Activated naive CD4-positive, alpha-beta T cell treated with anti-CD3 and anti-CD28 coated beads, Interleukin-2, amount 50 U/mL, for 24 hours (primary cell): Measurements from ENCODE around the gene SLC44A5.
"Not testable (repeated sequence)": the region's sequence is repeated elsewhere in the genome, so short reads cannot be mapped to it uniquely, and the experiment has no call there.

Experiments
- H3K27ac Mint-ChIP-seq: one replicate; pipeline ENCODE4 v1.8.0; 2021; ENCODE audit warnings: mild to moderate bottlenecking, mixed read lengths
- H3K27me3 Mint-ChIP-seq: one replicate; pipeline ENCODE4 v1.8.0; 2021; ENCODE audit warnings: mixed read lengths
- H3K36me3 Mint-ChIP-seq: one replicate; pipeline ENCODE4 v1.8.0; 2021; ENCODE audit warnings: mixed read lengths
- H3K4me1 Mint-ChIP-seq: one replicate; pipeline ENCODE4 v1.8.0; 2021; ENCODE audit warnings: mixed read lengths
- H3K4me3 Mint-ChIP-seq: one replicate; pipeline ENCODE4 v1.8.0; 2021; ENCODE audit warnings: mild to moderate bottlenecking, mixed read lengths
- H3K9me3 Mint-ChIP-seq: one replicate; pipeline ENCODE4 v1.8.0; 2021; ENCODE audit warnings: mixed read lengths

SLC44A5 gene

DNA sequence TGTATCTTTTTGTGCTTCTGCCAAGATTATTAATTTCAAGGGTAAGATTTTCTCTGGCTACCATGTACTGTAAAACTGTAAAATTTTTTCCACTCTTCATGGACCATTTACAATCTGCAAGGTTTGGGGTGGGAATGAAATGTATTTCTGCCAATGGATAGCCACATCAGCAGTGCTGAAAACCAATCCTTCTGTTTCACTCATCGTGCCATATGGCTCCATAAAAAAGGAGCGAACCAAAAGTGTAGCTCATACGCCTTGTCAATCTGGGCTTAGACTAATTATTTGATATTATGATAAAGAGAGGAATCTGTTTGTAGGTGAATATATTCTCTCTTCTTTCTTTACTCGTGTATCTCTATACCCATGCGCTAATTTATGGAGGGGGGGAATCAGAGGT lies 3.0 kb upstream of the SLC44A5 start:
- H3K4me3 Mint-ChIP-seq, result no peak overlapping the region
- H3K27me3 Mint-ChIP-seq, result peaks cover 48% of the 10 kb centered on the region
- H3K27ac Mint-ChIP-seq, result no peak overlapping the region
- no peaks in the 10 kb centered on the region for H3K36me3 Mint-ChIP-seq
- no peaks in the 10 kb centered on the region for H3K9me3 Mint-ChIP-seq
- peaks cover 21% of the 10 kb centered on the region for H3K4me1 Mint-ChIP-seq

DNA sequence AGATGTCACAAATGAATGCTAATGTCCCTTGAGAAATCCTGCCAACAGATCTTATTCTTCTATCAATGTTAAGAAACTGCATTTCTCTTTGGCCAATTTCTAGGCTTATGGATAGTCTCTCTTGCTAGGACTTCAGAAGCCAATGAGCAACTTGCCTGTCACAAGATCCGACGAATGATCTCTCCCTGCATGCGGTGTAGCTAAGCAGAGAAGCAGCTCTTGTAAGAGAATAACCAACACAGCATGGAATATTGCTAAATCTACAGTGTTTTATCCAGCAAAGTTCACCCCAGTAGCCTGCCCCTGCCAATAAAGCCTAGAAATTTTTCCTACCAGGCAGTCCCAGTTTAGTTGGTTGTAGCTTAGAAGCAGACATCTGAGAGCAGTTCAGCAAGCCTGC lies 2.1 kb upstream of the SLC44A5 start:
- H3K27me3 Mint-ChIP-seq, result peaks cover 47% of the 10 kb centered on the region
- H3K4me1 Mint-ChIP-seq, result peaks cover 21% of the 10 kb centered on the region
- no peaks in the 10 kb centered on the region for H3K9me3 Mint-ChIP-seq
- no peaks in the 10 kb centered on the region for H3K36me3 Mint-ChIP-seq
- no peak overlapping the region for H3K27ac Mint-ChIP-seq
- no peak overlapping the region for H3K4me3 Mint-ChIP-seq

DNA sequence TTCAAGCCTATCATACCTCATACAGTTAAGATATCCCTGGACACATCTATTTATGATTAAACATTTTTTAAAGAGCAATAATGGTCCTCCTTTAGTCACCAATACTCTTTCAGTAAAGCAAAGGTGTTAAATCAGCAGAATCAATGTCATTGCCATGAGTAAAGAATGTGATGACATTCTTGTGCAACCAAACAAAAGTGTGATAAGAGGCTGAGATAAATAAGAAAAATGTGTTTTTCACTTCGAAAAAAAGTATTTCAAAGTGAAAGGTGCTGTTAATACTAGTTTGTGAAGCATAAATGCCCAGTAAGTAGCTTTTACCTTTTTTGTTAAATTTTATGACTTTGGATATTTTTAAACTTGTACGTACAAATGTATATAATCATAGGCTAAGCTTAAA lies 8.4 kb downstream of the SLC44A5 start:
- H3K4me3 Mint-ChIP-seq, result no peak overlapping the region
- H3K27ac Mint-ChIP-seq, result no peak overlapping the region
- H3K9me3 Mint-ChIP-seq, result peaks cover 6% of the 10 kb centered on the region
- no peaks in the 10 kb centered on the region for H3K4me1 Mint-ChIP-seq
- no peaks in the 10 kb centered on the region for H3K36me3 Mint-ChIP-seq
- peaks cover 11% of the 10 kb centered on the region for H3K27me3 Mint-ChIP-seq

DNA sequence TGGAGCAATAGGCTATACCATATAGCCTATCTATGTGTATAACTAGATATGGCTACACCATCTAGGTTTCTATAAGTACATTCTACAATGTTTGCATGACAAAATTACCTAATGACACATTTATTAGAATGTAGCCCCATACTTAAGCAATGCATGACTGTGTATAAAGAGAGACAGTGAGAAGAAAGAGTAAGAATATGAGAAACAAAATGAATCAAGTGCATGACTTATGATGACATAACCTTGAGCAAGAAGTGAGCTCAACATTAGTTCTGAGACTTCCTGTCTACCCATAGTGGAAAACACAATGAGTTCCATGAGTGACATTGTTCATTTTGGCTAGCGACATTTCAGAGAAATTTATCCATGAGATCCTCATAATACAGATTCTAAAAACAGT lies 10.1 kb downstream of the SLC44A5 start:
- Mint-ChIP-seq H3K4me3 (no peak overlapping the region), H3K9me3 (no peaks in the 10 kb centered on the region), H3K27ac (no peak overlapping the region), H3K36me3 (no peaks in the 10 kb centered on the region), H3K27me3 (peaks cover 2% of the 10 kb centered on the region), H3K4me1 (no peaks in the 10 kb centered on the region)

DNA sequence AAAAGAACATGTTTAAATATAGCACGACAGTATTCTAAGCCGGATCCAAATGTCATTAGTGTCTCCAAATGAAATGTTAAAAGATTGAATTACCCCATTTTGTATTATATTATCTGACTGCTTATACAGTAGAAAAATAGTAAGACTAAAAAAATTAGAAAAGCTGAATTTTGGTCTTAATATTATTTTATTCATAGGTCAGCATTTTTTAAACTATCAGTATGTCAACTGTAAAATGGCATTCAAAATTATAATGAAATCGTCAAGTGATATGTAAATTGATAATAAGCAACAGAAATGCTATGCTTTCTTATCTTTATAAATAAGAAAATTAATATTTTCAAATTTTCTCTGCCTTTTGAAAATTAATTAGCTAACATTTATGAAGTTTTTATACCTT lies 16.6 kb downstream of the SLC44A5 start:
- H3K9me3 Mint-ChIP-seq, result no peaks in the 10 kb centered on the region
- H3K4me1 Mint-ChIP-seq, result no peaks in the 10 kb centered on the region
- peaks cover 12% of the 10 kb centered on the region for H3K27me3 Mint-ChIP-seq
- no peak overlapping the region for H3K4me3 Mint-ChIP-seq
- H3K36me3 Mint-ChIP-seq, result peaks cover 1% of the 10 kb centered on the region
- H3K27ac Mint-ChIP-seq, result no peak overlapping the region

DNA sequence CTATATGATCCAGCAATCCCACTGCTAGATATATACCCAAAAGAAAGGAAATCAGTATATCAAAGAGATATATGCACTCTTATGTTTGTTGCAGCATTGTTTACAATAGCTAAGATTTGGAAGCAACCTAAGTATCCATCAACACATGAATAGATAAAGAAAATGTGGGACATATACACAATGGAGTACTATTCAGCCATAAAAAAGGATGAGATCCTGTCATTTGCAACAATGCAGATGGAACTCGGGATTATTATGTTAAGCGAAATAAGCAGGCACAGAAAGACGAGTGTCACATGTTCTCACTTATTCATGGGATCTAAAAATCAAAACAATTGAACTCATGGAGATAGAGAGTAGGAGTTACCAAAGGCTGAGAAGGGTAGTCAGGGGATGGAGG lies 17.5 kb downstream of the SLC44A5 start:
- H3K4me1 Mint-ChIP-seq, H3K36me3 Mint-ChIP-seq, H3K9me3 Mint-ChIP-seq, H3K27ac Mint-ChIP-seq, H3K4me3 Mint-ChIP-seq: not testable (repeated sequence)
- H3K27me3 Mint-ChIP-seq, result peaks cover 15% of the 10 kb centered on the region

DNA sequence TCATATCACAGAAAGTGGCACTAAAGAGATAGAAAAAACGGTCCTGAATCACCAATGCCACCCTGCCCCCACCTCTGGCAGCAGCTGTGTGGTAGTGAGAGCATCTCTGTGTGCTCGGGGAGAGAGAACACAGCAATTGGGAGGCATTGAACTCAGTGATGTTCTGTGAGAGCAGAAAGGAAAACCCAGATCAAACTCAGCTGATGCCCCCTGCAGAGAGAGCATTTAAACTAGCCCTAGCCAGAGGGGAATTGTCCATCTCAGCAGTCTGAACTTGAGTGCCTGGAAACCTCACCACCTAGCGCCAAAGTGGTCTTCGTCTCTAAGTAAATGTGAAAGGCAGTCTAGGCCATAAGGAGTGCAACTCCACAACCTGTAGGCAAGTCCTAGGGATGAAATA lies 21.3 kb downstream of the SLC44A5 start:
- H3K4me1 Mint-ChIP-seq, result no peaks in the 10 kb centered on the region
- no peak overlapping the region for H3K27ac Mint-ChIP-seq
- H3K36me3 Mint-ChIP-seq, result peaks cover 1% of the 10 kb centered on the region
- H3K4me3 Mint-ChIP-seq, result no peak overlapping the region
- H3K27me3 Mint-ChIP-seq, result peaks cover 15% of the 10 kb centered on the region
- no peaks in the 10 kb centered on the region for H3K9me3 Mint-ChIP-seq

DNA sequence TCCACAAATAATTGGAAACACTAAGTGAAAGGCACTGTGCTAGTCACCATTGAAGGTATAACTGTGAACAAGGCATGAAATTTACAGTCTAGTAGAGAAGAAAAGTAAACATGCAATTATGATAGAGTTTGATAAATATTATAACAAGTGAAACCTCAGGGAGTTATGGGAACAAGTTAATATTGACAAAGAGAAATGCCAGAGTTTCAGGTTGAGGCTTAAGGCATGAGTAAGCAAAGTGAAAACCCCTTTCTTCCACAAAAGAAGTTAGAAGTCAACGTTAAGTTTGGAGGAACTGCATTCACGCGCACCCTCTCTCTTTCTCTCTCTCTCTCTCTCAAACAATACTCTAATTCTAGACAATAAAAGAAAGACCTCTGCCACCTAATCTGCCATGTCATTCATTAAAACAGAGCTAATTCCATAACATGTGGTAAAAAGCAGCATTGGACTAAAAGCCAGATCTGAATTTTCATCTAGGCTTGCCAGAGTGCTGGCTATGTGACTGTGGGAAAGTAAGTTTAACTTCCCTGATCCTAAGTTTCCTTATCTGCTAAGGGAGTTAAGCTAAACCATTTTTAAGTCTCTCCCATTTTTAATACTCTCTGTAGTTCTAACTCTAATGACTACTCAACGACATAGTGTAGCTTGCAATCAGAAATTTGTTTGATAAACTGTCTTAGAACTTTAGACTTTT lies 22.0 kb downstream of the SLC44A5 start:
- no peak overlapping the region for H3K27ac Mint-ChIP-seq
- H3K27me3 Mint-ChIP-seq, result peaks cover 13% of the 10 kb centered on the region
- no peak overlapping the region for H3K4me3 Mint-ChIP-seq
- H3K36me3 Mint-ChIP-seq, result peaks cover 1% of the 10 kb centered on the region
- no peaks in the 10 kb centered on the region for H3K9me3 Mint-ChIP-seq
- H3K4me1 Mint-ChIP-seq, result no peaks in the 10 kb centered on the region

DNA sequence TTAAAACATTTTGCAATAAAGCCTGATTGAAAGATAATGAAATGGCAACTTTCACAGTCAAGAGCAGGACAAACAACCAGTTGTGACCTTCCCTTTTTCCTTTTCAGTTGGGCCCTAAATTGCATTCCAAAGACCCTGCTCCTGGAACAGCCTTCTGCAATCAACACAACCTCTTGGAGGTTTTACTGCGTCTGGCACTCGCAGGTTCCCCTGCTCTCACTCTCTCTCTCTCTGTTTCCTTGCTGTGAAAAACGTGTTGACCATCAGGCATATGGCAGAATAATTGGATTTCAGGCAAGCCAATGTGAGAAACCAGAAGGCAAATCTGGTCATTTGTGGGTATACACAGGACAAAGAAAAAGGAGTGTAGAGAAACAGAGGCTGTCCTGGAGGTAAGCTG lies 23.2 kb downstream of the SLC44A5 start:
- Mint-ChIP-seq H3K4me3 (no peak overlapping the region), H3K9me3 (no peaks in the 10 kb centered on the region), H3K36me3 (peaks cover under 1% of the 10 kb centered on the region), H3K4me1 (no peaks in the 10 kb centered on the region), H3K27ac (no peak overlapping the region), H3K27me3 (peaks cover 12% of the 10 kb centered on the region)

DNA sequence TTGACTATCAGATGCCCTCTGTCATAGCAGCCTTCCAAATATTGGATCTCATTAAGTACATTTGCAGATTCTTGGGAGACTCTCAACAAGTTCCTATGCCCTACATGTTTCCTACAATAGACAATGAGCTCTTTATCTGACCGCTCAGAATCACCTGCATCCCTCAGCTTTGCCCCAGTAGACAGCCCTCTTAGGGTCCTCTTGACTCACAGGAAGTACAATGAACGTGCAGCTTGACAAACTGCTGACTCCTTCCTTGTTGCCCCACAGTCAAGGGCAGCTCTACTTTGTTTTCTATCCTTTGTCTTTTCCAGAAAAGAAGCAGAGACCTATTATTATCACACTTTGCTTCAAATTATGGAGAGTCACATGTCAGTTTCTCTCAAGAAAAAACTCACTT lies 27.6 kb downstream of the SLC44A5 start:
- H3K4me3 Mint-ChIP-seq, result no peak overlapping the region

DNA sequence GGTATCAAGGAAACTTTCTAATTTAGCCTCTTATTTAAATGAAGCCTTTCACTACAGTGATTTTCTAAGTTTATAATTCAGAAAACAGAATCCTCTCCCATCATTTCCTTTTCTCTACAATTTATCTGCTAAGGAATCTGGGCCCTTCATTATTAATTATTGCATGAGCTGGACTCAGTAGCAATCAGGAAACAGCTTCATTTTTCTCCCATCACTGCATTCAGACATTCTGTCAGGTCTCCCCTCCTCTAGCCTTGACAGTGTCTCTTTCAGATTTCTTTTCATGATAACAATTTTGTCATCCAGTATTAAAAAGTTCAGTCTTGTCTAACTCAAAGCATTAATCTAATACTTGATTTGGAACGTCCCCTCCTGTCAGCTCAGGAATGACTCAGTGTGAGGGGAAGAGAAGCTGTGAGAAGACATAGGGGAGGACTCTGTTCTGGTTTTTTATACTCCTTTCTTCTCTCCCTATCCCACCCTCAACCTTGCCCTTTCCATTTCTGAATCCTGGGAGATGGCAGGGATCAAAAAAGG lies 28.1 kb downstream of the SLC44A5 start:
- Mint-ChIP-seq H3K27ac (no peak overlapping the region), H3K36me3 (no peaks in the 10 kb centered on the region), H3K27me3 (peaks cover 2% of the 10 kb centered on the region), H3K4me1 (no peaks in the 10 kb centered on the region), H3K9me3 (no peaks in the 10 kb centered on the region), H3K4me3 (no peak overlapping the region)

More for the DNA sequence above, 27.6 kb downstream of the SLC44A5 start:
- Mint-ChIP-seq H3K9me3 (no peaks in the 10 kb centered on the region), H3K36me3 (no peaks in the 10 kb centered on the region), H3K27ac (no peak overlapping the region), H3K27me3 (peaks cover 2% of the 10 kb centered on the region), H3K4me1 (no peaks in the 10 kb centered on the region)

DNA sequence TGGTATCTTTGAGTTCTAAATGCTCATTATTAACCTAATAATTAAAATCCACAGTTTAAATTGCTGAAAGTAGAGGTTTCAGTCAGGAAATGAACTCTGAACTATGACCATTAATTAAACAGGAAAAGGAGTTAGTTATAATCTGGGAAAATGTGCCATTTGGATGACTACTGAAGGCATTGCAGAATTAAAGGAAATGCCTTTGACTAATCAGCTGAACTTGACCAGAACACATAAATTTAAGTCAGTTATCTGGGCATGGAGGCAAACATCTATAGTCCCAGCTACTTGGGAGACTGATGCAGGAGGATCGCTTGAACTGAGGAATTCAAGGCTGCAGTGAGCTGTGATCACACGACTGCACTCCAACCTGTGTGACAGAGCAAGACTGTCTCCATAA lies 31.9 kb downstream of the SLC44A5 start:
- Mint-ChIP-seq H3K4me3 (no peak overlapping the region), H3K9me3 (no peaks in the 10 kb centered on the region), H3K27ac (no peak overlapping the region), H3K27me3 (peaks cover 3% of the 10 kb centered on the region), H3K36me3 (no peaks in the 10 kb centered on the region), H3K4me1 (no peaks in the 10 kb centered on the region)

DNA sequence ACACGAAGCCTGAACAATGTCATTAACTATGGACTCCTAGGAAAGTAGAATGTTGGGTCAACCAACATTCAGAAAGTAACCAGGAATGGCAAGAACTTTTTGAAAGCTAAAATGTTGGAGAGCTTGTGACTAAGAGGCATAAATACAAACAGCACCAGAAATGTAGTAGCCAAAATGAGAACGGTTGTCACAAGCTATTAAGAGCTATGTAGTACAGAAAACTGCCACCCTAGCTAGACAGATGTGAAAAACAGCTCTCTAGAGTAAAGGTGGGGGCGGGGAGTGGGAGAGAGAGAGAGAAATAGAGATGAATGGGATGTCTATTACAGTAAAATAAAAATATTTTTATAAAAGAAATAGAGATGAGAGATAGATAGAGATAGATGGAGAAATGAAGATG lies 35.1 kb downstream of the SLC44A5 start:
- H3K9me3 Mint-ChIP-seq, result no peaks in the 10 kb centered on the region
- H3K4me3 Mint-ChIP-seq, result no peak overlapping the region
- H3K27ac Mint-ChIP-seq, result no peak overlapping the region
- H3K36me3 Mint-ChIP-seq, result no peaks in the 10 kb centered on the region
- H3K27me3 Mint-ChIP-seq, result peaks cover 8% of the 10 kb centered on the region
- H3K4me1 Mint-ChIP-seq, result no peaks in the 10 kb centered on the region

DNA sequence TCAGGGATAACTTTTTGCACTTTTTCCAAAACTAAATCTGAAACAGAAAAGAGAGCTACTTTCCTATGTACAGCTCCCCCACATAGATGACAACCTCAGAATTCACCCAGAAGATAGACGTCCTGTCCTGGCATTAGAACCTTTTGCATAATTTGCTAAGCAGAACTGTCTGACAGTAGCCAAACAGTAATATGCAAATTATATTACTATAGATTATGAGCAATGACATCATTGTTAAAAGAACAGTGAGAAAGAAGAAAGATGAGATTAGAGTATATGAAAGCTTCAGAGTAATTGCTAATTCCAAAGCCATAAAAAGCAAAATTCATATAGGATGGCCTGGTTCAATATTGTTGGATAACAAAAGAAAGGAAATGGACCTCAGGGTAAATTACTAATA lies 43.7 kb downstream of the SLC44A5 start:
- H3K27ac Mint-ChIP-seq, result no peak overlapping the region
- H3K4me1 Mint-ChIP-seq, result no peaks in the 10 kb centered on the region
- H3K4me3 Mint-ChIP-seq, result no peak overlapping the region
- H3K36me3 Mint-ChIP-seq, result no peaks in the 10 kb centered on the region
- H3K9me3 Mint-ChIP-seq, result no peaks in the 10 kb centered on the region
- peaks cover 21% of the 10 kb centered on the region for H3K27me3 Mint-ChIP-seq

DNA sequence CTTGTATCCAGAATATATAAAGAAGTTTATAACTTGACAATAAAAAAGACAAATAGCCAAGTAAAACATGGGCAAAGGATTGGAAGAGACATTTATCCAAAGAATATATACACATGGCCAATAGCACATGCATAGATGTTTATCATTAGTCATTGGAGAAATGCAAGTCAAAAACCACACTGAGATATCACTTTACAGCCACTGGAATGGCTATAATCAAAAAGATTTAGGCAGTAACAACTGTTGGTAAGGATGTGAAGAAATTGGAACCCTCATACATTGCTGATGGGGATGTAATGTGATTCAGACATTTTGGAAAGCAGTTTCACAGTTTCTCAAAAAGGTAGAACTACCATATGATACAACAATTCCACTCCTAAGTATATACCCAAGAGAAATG lies 51.1 kb downstream of the SLC44A5 start:
- H3K36me3 Mint-ChIP-seq, result no peaks in the 10 kb centered on the region
- H3K27ac Mint-ChIP-seq, result no peak overlapping the region
- H3K4me3 Mint-ChIP-seq, result no peak overlapping the region
- H3K27me3 Mint-ChIP-seq, result peaks cover 3% of the 10 kb centered on the region
- H3K4me1 Mint-ChIP-seq, result no peaks in the 10 kb centered on the region
- H3K9me3 Mint-ChIP-seq, result no peaks in the 10 kb centered on the region

DNA sequence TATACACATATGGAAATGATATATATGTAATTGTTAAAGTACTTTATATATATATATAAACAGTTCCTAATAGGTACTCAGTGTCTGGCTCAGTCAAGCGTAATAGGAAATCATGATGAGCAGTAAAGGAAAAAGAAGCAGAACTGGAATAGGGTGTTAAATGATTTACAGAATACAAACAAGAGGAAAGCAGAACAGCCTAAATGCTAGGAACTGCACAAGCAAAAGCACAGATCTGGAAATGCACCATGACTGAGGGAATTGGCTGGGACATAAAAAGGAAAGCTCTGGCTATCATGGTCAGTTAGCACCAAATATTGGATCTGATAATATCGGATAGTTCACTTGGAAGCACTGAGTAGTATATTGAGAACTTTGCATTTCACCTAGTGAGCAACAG lies 51.8 kb downstream of the SLC44A5 start:
- Mint-ChIP-seq H3K27me3 (peaks cover 4% of the 10 kb centered on the region), H3K4me3 (no peak overlapping the region), H3K4me1 (no peaks in the 10 kb centered on the region), H3K9me3 (no peaks in the 10 kb centered on the region), H3K27ac (no peak overlapping the region), H3K36me3 (no peaks in the 10 kb centered on the region)

DNA sequence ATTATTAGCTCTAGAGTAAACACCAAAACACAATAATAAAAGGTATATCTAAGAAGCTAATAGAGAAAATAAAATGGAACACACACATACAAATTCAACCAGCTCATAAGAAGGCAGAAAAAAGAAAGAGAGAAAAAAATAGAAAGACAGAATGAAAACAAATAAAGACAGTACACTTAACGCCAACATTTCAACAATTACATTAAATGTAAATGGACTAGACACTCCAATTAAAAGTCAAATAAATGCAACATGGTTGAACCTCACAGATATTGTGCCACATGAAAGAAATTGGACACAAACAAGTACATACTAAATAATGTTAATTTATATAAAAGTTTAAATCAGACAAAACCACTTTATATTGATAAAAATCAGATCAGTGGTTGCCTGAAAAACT lies 56.0 kb downstream of the SLC44A5 start:
- no peaks in the 10 kb centered on the region for H3K36me3 Mint-ChIP-seq
- no peak overlapping the region for H3K27ac Mint-ChIP-seq
- peaks cover 4% of the 10 kb centered on the region for H3K27me3 Mint-ChIP-seq
- no peaks in the 10 kb centered on the region for H3K9me3 Mint-ChIP-seq
- H3K4me1 Mint-ChIP-seq, result no peaks in the 10 kb centered on the region
- no peak overlapping the region for H3K4me3 Mint-ChIP-seq
